Limb (tissue), 2 donors: ENCODE data around the gene THRB.

Experiments used
- DNase-seq, 2 donors: peaks; one replicate each; pipeline ENCODE4 v3.0.0-alpha.2; 2016; ENCODE audit errors: extremely low spot score in 2 of 2

The THRB gene

DNA sequence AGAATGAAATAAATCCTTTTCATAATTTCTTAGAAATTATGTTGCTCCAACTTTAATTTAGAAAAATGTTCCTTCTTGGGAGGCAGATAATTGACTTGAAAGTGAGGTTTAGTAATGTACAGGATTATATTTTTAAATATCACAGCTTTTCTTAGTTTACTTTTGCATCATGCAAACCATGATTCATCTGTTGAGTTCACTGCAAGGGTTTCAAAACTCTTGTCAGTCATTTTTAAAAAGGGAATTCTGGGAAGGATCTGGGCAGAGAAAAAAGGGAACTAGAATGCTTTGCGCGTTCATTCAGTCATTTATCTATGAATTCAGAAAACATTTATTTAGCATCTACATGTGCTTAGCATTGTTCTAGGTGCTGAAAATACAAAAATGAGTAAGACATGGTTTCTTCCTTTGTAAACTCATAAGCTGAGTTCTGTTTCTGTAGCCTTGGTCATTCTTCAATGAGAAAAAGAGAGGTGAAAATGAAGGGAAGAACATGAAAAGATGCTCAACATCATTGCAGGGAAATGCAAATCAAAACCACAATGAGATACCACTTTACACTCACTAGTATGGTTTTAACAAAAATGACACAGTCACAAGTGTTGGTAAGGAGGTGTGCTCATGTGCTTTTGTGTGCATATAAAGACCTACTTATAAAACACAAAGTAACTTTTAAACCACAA, 340.5 kb downstream of the THRB start:
- no peak for DNase-seq

DNA sequence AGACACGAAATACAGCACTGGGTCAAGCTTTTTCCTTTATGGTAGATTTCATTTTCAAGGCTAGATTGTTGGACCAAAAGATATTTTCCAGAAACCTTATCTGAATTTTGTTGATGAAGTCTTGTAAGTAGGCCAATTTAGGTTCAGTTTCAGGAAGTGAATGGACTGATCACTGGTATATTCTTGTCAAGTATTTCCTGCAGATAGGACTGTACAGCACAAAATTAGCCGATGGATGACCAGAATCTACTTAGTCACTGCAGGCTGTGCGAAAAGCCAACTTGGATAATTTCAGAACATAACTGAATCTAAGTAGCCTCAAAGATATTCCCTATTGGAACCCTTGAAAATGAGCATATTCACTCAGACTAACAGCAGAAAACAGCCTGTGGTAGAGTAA, 343.1 kb downstream of the THRB start:
- DNase-seq, result no peak

DNA sequence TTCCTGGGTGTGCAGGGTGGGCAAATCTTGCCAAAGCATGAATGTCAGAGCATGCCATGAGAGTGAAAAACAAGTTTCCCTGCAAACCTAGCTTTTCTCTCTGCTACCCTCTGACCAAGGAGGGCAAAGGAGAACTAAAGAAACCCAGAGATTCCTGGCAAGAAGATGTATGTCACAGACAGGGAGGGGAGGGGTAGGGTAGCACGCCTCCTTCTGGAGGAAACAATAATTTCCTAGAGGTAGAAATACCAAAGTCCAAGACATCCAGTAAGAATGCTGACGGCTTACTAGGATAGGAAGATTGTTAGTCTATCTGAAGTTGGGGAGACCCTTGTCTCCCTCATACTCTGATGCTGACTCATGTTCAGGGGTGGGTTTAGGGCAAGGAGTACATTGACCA, 345.6 kb downstream of the THRB start:
- no peak for DNase-seq

DNA sequence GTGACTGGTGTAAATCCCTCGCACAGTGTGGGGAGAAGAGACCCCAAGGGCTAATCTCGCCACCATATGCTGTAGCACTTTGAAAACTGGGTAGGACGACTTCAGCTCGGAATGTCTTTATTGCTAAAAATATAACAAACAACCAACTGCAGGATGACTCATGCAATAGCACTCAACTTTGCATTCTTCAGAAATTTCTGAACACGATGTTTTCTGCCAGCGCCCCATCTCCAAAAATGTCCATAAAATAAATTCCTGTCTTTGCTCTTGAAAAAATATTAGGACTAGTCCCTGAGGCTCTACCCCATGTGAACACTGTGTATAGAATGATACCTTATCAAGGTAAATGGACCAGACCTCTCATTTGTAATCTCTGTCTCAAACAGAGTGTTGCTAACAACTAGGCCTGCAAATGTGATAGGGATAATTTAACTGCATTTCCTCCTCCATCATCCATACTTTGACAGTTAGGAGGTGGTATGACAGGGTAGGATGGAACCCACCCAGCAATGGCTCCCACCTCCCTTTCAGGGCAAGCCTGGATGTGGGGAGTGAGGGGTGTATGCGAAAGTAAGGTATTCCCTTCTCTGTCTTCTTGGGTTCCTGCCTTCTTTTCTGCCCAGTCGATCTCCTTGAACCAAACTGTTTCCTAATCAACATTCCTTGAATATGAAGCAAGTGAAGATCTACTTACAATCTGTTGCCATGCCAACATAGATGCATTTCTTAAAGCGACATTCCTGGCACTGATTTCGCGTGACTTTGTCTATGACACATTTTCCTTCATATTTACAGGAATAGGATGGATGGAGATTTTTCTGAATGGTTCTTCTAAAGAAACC, 348.4 kb downstream of the THRB start:
- no peak for DNase-seq

DNA sequence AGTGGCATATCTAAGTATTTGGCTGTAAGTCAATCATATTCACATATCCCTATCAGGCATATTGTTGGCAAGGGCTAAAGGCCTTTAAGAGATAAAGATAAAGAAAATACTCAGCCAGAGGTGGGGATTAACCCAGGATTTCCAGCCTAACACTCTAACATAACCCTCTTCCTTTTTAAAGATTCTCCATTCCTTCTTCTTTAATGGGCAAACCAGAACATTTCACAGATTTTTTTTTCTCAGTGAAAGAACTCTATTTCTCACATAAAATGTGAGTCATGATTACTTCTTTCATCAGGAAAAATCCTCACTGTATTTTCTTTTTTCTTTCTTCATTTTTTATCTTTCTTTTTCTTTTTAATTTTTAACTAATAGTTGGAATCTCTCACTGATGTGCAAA, 349.2 kb downstream of the THRB start:
- no peak for DNase-seq

DNA sequence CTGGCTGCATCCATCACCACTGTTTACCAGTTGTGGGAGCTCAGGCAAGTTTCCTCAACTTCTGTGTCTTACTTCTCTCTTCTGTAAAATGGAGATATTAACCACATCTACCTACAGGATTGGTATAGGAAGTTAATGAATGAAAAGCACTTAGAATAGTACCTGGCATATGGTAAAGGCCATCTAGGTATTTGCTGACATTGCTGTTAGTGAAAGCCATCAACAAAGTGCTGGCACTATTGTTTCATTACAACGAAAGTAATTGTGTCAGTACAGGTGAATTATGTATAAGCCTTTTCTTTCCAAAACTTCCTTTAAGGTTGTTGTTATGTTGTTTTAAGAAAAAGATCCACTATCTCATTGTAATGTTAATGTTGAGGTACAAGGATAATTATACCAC, 352.5 kb downstream of the THRB start:
- DNase-seq, result no peak

DNA sequence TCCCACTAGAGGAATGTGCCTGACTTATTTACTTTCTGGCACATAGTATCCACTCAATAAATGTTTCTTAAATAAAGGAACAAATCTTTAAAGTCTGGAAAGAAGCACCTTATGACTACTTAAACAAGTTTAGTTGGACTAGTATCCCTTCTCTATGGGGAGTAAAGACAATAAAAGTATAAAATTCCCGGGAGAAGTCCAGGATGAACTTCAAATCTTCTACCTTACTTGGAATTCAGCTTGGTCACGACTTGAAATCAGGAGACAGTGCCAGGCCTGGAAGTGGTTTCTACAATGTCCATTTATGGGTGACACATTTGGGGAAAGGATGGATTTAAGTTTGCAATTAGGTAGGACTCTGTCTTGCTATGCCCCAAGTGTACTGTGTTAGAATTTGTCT, 353.1 kb downstream of the THRB start:
- no peak for DNase-seq

DNA sequence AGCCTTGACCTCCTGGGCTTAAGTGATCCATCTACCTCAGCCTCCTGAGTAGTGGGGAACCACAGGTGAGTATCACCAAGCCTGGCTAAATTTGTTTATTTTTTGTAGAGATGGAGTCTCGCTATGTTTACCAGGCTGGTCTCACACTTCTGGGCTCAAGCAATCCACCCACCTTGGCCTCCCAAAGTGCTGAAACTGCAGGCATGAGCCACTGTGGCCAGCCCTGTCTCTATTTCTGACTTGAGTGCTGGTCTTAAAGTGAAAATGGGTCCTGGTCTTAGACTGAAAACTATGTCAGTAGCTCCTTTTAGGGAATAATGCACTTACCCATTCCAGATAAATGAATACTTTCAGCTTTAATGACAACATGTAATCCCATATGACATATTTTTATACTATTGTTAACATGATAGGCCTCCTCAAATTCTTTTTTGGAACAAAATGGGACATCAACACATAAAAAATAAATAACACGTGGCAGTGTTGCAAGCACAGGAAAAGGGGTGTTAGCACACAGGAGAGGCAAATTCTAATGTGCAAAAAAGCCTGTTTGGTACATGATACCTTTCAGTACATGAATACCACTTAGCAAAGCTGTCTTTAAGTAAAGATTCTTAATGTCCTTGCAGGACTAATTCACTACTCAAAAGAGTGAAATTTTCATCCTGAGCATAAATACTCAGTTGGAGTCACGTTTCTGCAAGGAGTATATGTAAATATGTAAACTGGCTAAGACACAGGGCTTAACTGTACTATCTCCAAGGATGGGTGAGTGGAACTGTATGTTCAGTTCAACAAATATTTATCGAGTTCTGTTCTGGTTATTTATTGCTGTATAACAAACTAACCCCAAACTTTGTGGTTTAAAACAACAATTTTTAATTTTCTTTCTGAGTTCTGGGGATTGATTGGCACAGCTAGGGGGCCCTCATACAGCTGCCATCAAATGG, 354.9 kb downstream of the THRB start:
- no peak for DNase-seq

DNA sequence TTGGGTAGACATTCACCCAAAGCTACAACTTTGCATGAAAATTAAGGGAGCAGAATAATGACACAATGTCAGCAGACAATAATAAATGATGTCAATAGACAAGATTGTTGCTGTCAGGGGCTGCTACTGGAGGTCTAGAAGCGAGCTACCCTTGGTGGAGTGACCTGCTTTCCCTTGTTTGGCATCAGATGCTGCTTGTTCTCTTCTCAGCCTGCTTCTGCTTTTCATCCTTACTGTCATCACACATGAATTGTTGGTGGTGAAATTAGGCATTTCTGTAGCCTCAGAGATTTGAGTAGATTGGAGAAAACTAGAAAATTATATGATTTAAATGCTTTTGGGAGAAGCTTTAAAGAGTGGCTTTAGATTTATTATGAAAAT, 355.8 kb downstream of the THRB start:
- DNase-seq, result no peak

DNA sequence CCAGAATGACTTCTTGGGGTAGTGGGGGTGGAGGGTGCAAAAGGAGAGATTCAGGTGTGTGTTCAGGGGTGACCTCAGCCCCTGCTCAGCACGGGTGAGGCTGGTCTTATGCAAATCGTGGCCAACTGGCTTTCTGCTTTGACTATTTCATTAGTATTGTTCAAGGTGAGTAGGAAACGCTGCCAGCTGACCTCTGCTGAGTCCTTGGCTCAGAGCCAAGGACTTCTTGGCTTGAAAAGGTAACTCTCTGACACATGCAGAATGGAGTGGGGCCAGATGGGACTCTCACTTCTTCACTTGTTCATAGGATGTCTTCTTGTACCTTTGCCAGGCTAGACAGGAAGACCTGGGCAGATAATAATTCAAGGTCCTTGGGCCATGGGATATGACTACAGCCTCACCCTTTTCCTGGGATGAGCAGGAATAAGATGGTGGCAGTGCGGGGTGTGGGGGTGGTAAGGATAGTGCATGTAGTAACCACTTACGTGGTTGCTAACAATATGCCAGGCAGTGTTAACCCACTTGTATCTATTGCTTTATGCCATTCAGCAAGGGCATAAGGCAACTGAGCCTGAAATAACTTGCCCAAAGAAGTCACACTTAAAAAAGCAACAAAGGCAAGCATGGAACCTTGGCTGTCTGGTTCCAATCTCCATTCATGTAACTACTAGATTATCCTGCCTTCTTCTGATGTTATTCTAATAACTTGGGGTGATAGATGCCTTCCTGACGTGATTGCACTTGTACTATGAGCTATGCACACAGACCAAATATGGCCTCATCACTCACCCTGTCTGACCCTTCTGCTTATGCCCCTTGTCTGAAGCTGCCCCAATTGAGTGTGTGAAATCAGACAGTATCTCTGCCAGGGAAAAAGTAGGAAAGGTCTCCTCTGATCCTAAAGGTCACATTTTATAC, 356.4 kb downstream of the THRB start:
- DNase-seq, result no peak

DNA sequence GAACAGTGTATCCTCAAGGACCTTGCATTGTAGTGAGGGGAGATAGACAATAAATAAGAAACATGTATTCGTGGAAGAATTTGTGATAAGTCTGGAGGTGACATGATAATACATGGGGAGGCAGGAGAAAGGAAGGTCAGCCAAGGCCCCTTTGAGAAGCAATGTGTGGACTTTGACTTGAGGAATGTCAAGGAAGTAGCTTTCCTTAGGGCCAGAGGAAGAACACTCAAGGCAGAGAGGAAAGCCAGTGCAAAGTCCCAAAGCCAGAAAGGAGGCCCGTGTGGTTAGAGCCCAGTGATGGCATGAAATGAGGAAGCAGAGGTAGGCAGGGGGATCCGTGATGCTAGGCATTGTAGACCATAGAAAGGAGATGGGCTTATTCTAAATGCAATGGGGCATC, 357.3 kb downstream of the THRB start:
- no peak for DNase-seq

DNA sequence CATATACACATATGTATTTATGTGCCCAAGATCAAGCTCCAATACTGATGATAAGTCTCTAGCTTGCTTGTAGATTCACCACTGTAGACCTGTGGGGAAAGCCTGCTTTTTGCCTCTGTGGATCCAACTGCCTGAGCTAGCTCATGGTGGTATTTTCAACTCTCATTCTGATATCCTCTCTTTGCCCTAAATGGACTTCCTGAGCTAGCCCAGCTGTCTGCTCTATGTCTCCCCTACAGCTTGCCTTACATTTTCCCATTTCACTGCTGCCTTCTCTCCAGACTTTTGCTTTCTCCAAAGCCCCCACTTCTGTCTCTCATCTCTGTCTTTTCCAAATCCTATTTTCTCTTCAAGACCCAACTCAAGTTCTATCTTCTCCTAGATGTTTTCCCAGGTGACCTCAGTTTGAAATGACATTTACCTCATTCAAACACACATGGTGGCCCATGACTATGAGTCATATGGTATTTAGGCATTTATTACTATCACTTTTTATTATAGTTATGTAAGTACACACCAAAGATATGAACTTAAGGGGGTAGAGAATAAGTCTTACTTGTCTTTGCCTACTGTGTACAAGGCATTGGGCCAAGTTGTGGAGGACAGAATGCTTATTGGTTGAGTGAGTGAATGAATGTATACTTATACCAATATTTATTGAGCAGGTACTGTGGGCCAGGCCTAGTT, 357.9 kb downstream of the THRB start:
- DNase-seq, result no peak

DNA sequence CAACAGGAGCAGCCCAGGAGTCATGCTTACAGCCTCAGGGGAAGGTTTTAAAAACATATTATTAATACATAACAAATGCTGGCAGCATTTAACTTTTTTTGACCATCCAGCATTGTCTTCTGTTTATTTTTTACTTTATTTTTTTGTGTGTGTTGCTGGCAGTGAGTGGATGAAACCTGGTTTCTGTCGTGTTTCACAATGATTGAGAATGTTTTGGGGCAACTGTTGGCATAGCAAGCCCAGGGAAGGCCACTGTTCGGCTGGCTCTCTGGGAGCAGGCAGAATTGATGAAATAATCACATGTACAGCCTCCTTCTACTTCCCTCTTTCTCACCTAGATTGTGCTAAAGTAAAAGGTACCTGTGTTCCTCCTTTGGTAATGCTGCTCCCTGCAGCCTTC, 359.4 kb downstream of the THRB start:
- DNase-seq, result no peak

DNA sequence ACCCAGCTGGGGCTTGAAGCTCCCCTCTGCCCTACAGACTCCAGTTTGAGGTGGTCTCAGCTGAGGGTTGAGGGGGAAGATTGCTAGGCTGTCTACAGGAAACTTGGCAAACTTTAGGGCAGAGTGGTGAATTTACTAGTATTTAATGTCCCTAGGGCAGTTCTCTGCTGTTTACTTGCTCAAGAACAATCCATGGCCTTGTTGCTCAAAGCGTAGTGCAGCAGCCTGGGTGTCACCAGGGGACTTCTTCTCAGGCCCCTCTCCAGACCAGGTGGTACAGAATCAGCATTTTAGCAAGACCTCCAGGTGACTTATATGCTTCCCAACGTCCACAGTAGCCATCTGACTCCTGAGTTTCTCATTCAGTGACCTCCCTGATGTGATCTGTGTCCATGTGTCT, 360.7 kb downstream of the THRB start:
- no peak for DNase-seq

DNA sequence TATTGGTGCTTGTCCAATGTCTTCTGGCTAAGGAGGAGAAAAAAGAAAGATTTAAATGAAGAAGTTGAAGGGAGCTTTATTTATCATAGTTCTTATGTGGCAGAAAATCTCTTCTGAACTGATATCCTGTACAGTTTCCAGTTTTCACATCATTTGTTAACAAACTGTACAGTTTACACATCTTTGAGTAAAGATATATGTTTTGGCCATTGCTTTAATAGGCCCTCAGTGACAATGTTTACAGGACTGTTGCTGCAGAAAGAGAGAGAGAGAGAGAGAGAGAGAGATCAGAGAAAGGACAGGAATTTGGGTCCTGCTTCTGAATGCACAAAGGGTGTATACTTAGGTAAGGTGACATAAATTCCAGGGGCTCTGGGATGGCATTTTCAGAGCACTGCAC, 361.2 kb downstream of the THRB start:
- DNase-seq, result no peak

DNA sequence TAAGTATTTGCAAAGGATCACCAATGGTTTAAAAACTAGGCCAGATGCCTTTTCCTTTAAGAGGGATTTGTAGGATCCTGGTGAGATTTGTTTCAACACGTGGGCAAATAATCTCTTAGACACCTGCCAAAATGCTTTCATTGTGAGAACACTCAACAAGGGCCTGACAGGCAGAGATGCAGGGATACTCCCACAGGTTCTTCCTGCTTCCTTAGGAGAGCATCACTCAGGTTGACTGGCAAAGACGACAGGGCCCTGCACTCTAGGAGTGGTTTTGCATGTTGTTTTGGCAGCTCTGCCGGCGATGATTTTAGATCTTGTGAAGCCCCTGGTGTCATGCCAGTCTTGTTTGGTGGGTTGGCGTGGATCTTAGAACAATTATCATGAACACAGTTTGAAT, 365.1 kb downstream of the THRB start:
- no peak for DNase-seq

DNA sequence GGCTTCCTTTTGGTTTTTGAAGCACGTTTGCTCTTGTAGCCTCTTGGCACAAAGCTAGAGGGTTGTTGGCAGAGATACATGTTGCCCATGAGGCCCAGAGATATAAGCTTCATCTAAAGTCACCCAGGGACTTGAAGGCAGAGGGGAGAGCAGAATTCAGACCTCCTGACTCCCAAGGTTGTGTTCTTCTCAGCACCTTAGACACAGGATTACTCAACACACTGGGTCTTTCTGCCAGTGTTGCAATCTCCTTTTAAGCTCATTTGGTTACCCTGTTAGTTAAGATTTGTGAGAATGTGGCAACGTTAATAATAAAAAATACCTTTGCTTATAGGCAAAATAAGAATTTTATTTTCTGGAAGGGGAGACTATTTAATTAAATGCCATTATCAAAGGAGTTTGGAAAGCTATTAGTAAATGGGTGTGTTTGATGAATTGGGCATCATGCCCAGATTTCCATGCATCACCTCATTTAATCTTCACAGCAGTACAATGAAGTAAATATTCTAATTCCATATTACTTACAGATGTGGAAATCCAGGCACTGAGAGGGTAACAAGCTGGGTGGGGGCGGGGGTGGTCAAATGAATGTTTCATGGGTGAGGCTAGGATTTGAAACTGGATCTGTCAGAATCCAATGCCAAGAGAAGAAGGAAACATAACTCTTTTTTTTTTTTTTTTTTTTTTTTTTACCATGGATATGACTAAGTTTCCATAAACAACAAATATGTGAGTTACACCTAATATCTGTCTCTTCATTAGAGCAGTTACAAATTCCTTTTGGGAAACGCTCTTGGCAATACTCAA, 366.2 kb downstream of the THRB start:
- DNase-seq, result peak in 1 of 2 donors; percentile 30

DNA sequence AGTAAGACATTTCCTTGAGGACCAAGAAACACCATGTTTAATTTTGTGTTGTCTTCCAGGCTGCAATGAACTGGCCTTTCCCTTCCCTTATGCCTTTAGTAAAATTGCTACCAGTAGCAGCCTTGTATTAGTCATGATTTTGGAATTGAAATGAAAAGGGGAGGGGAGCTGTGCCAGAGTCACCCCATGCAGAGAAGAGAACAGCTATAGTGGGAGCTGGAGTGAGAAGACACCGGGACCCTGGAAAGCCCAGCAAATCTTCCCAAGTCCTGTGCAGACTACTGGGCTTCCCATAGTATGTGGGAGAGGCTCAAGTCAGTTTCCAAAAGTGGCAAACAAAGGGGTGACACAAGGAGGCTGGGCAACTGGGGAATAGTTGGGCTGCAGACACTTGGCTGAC, 371.1 kb downstream of the THRB start:
- no peak for DNase-seq

DNA sequence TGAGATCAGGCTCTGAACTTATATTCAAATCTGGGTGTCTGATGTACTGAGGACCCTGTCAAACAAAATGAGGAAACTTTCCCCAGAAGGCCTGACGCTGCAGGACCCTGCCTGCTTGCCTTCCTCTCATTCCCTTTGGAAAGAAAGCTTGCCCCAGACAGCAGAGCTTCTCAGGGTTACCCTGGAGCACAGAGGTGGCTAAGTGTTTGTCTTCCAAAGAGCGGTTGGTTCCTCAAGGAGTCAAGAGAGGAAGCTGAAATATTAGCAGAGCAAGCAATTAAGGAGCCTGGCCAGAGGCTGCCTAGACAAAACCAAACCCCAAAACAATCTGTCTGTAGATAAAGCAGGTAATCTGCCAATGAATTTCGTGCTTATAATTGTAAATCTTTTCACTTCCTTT, 374.2 kb downstream of the THRB start:
- DNase-seq, result no peak

DNA sequence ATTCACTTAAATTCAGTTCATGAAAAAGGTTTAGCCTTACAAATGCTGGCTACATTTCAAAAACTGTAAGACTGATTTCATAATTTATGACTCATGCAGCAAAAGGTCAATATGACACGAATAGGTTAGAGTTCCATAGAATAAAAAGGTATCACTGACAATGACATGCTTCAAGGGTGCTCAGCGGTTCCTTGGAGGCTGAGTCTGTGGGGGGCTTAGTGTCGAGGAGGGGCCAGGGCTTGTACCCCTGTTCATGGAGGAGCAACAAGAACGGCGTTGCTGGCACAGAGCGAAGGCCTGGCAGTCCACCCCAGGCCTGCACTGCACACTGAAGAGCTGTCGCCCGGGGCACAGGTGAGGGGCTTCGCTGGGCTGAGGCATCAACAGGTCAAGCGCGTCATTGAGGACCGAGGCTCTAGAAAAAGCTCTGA, 375.3 kb downstream of the THRB start:
- DNase-seq, result no peak
